CD1c-positive myeloid dendritic cell (primary cell): ENCODE measurements around the gene EVA1A.

Experiments
- DNase-seq: peaks from one replicate; pipeline ENCODE4 v3.0.0-alpha.2; 2016; ENCODE audit errors: extremely low spot score

EVA1A gene

DNA sequence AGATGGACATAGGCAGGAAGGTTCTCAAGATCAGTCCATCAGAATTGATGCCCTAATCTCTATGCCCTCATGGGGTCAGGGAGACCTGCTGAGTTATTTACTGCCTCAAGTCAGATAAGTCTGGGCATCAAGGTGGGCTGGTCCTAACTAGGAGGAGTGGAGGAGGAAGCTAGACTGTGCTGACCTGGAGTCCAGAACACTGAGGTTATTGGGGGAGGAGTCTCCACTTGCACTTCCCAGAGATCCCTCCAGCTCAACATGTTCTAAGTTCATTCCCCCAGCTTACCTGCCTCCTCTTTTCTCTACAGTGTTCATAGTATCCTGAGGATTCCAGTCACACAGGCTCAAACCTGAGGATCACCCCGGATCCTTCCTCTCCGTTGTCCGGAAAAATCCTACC, 19.3 kb downstream of the EVA1A start:
- no peak for DNase-seq

DNA sequence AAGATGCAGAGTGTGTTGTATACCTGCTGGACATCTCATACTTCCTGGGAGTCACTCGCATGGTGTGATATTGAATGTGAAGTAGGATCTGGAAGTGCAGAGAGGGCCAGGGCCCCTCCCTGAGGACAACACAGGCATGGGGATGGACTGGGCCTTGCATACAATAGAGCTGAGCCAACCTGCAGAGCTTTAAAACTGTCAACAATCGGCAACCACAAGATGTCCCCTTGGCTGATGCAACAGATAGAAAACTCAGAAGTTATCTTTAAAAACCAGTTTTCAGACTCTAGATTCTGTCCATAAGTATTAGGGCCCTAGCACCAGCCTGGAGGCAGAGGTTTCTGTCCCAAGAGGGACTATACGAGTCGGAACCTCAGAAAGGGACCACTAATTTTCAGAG, 19.7 kb downstream of the EVA1A start:
- DNase-seq, result no peak

DNA sequence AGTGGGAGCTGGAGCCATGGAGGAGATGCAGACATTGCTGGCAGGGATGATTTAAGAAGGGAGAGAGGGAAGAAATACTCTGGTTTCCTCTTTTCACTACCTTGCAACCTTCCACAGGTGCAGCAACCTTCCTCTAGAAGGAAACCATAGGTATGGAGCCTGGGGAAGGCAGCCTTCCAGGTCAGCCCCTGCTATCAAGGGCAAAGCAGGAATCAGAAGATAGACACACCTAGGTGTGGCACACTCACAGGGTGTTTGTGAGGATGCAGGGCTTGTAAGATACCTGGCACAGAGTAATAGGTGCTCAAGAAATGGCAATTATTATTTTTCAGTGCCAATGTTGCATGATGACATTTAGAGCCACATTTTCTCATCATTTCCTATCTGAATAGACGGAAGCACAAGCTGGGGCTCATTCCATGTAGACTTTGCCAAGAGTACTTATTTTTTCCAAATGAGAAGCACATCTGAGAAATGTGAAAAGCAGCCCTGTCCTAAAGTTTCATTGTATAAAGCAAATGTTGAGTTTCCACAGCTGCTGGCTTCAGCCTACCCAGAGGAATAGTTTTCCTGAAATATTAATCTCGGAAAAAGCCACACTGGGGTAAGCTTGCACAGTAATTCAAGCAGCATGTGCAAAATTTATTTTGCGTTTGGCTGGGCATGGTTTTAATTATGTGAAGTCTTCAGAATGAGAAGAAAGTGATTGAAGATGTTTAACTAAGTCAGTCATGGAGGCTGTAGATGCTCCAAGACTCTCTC, 20.6 kb downstream of the EVA1A start:
- no peak for DNase-seq

DNA sequence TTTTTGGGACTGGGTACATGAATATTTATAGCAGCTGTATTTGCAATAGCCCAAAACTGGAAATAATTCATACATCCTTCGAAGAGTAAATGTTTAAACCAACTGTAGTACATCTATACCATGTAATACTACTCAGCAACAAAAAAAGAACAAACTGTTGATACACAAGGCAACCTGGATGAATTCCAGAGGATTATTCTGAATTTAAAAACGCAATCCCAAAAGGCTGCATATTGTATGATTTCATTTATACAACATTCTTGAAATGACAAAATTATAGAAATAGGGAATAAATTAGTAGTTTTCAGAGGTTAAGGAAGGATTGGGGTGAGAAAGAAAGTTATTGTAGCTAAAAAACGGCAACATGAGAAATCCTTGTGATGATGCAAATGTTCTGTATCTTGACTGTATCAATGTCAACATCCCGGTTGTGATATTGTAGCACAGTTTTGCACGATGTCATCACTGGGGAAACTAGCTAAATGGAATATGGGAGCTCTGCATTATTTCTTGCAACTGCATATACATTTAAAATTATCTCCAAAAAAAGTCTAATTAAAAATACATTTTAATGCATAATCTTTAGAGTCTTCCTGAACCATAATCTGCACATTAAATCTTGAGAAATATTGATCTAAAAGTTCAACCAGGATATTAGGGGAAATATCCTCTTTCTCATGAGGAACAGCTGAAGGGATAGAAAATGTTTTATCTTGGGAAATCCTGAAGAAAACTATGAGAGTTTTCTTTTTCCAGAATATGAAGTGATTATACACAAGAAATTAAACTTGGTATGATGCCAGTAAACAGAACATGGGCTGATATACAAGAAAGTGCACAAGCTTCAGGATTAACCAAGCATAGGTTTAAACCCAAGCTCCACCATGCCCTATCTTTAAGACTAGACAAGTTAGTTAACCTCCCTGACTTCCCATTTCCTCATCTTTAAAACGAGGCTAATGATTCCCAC, 21.9 kb downstream of the EVA1A start:
- no peak for DNase-seq

DNA sequence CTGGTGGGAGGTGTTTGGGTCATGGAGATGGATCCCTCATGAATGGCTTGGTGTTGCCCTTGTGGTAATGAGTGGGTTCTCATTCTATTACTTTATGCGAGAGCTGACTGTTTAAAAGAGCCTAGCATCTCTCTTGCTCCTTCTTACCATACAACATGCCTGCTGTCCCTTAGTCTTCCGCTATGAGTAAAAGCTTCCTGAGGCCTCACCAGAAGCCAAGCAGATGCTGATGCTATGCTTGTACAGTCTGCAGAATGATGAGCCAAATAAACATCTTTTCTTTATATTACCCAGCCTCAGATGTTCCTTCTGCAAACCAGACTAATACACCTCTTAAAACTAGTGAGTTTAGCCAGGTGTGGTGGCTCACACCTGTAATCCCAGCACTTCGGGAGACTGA, 23.1 kb downstream of the EVA1A start:
- DNase-seq, result no peak

DNA sequence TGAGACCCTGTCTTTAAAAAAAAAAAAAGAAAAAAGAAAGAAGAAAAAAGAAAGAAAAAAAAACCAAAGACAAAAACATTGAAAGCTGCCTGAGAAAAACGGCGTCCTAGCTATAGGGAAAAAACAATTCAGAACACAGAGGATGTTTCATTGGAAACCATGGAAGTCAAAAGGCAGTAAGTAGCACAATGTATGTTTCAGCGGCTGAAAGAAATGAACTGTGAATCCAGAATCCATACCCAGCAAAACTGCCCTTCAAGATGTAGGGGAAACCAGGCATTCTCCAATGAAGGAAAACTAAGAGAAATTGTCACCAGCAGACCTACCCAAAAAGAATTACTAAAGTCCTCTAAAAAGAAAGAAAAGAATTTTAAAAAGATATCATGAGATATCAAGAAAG, 27.6 kb downstream of the EVA1A start:
- no peak for DNase-seq

DNA sequence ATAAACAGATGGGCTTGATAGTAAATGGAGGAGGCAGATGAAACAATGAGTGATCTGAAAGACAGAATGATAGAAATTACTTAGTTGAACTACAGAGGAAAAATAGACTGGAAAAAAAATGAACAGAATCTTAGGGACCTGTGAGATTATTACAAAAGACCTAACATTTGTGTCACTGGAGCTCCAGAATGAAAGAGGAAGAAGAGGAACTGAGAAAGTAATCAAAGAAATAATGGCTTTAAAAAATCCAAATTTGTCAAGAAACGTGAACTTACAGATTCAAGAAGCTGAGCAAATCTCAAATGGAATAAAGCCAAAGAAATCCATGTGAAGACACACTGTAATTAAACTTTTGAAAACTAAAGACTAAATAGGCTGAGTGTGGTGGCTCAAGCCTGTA, 28.3 kb downstream of the EVA1A start:
- no peak for DNase-seq

DNA sequence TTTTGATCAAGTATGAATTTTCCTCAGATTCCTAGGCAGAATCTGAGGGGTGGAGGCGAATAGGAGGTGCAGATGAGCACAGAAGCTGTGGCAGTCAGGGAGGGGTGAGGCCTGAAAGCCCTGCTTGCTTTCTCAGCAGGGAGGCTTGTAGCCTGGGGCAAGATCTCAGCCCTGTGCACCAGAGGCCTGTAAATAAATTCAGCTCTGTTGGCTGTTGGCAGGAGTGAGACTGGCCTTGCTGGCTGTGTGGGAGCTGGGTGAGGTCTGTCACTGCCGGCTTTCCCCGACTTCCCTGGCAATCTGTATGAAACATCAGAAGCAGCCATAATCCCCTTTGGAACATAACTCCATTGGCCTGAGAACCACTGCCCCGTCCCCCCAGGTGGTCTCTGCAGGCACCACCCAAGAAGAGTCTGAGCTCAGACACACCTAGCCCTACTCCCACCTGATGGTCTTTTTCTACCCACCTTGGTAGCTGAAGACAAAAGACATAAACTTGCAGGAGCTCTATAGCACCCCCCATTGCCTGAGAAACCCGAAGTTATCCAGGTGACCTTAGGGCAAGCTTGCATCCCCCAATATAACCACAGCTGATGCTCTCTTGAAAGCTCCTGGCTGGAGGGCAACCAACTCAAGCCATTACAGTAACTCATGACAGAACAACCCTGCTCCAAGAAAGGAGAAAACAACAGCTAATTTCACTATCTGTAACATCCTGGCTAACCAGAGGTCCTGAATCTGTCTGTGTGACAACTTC, 32.3 kb downstream of the EVA1A start:
- DNase-seq, result no peak

DNA sequence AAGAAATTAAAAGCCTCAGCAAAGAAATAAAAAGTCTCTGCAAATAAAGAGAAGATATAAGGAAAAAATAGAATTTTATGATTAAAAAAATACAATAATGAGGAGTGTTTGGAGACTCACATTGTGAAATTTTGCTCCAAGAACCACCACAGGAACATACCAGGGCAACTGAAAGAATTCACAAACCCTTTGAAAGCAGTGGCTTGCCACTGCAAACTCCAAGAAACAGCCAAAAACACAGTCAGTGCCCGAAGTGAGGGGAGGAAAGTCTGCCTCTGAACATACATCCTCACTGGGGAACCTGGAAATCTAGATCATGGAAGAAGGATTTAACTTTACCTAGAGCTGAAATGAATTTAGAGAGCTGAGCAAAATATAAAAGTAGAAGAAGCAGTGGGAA, 33.1 kb downstream of the EVA1A start:
- DNase-seq, result no peak

DNA sequence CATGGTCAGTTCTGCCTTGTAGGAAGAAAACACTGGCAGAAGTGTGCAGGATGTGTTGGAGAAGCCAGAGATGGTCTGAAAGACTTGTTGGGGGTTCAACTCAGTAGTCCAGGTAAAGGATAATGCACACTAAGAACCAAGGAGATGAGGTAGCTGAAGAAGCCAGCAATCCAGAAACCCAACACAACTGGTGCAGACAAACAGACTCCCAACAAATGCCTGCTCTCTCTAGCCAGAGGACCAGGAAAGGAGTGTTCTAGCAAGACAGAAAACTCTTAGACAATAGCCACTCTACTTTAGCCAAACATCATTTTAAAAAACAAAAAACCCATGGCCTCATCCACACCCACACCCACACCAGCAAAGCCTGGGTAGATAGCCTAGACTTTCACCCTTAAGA, 33.9 kb downstream of the EVA1A start:
- DNase-seq, result no peak

DNA sequence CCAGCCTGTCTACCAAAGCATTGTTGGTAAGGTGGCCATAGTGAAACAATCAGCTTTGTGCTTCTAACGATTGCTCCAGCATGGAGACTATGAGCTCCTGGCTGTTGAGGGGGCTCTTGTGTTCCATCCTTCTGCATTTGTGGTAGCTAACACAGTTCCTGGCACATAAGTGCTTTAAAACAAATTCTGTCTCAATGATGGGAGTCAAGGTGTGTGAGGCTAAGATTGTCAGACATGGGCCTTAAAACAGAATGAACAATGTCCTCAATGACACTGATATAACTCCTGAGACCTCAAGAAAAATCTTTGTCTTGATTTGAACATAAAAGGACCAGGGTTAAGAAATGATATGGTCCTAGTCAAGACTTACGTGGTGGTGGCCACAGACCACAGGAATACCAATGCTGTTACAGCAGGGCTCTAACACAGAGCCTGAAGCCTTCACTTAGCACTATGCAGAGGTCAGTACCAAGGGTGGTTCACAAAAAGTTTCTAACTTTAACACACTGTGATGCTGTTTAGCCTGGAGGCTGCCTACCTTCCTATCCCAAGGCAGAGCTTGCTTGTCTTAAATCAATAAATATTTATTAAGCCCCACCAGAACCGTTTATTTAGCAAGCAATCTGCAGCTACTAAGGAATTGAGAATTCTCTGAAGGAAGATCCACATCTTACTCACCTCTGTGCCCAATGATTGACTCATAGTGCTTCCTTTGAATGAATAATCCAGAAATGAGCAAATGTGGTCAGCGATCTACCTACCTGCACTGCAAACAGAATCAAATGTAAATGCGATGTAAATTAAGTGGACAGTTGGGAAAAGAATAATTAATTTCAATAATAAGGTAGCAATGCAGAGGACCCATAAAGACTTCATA, 35.1 kb downstream of the EVA1A start:
- no peak for DNase-seq

DNA sequence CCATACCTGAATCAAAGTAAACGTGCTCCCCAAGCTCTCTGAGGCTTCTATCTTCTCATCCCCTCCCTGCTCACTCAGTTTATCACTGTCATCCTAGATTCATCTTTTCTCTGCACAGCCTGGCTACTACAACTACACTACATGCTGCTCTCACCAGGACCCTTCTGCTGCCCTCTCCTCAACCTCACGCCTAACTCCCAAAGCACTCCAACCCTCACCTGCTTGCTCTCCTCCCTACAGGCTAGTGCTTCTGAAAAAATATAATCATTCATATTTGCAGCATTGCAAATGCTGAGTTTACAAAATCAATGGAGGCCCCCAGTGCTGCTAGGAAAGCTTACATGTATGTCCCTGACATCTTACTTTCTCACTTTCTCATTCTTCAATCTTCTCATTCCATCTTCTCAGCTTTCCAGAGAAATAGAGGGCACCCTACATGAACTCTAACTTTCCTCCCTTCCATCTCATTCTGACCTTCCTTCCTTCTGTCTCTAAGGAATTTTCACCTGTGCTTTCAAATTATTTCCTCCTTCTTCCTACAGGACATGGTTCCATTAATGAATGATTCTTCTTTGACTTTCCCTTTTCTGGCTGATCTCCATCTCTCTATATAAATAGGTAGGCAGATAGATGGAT, 36.3 kb downstream of the EVA1A start:
- no peak for DNase-seq

DNA sequence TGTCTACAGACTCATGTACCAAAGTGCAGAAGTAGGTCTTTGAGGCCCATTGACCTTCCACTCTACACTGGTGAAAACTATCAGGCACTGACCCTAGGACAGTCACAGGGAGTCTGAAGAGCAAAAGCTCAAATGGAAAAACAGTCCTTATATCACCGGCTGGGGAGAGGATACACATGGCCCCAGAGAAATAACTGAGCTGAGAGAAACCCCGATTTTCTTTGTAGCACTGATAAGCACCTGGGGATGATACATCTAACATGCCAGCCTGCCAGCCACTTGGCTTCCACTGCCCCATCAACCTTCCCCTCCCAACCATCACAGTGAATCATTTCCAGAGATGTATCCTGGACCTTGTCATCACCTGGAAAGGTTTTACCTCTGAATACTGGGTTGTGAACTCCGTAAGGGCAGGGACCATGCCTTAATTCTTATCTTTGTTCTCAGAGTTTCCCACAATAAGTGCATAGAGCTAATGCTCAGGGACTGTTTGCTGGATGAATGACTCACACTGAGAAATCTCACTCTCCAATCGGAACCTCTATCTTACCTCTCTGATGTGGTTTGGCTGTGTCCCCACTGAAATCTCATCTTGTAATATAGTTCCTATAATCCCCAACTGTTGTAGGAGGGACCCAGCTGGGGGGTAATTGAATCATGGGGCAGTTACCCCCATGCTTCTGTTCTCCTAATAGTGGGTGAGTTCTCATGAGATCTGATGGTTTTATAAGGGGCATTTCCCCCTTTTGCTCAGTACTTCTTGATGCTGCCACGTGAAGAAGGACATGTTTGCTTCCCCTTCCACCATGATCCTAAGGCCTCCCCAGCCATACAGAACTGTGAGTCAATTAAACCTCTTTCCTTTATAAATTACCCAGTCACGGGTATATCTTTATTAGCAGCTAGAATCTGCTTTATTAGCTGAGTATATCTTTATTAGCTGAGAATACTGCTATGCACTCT, 37.1 kb downstream of the EVA1A start:
- no peak for DNase-seq

DNA sequence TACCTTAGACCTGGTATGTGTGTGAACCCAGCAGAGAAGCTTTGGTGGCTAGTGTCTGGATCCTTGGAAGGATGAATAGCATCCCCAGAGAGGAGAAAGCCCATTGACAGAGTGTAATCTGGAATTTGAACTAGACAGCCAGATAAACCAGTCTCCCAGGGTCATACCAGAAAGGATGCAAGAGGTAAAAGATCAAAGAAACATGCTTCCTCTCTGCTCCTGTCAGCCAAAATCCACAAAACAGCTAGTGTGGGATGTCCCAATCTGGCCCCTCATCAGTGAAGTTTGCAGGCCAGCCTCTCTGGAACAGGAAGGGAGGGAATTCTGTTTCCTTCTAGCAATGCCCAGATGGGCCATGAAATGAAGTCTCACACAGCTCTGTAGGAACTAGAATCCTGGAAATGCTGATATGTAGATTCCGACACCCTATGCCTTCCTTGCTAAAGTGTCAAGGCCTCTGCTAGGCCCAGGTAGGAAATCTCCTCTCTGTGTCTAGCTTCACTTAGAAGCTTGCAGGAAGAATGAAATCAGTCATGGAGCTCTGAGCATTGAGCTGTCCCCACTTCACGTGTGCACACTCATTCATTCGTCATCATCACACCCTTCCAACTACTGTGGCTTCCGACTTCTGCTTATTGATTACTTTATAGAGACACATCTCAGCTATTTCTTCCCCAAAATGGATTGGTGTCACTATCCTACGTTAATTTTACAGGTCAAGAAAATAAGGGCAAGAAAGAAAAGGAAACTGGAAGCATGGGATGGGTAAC, 38.0 kb downstream of the EVA1A start:
- no peak for DNase-seq

DNA sequence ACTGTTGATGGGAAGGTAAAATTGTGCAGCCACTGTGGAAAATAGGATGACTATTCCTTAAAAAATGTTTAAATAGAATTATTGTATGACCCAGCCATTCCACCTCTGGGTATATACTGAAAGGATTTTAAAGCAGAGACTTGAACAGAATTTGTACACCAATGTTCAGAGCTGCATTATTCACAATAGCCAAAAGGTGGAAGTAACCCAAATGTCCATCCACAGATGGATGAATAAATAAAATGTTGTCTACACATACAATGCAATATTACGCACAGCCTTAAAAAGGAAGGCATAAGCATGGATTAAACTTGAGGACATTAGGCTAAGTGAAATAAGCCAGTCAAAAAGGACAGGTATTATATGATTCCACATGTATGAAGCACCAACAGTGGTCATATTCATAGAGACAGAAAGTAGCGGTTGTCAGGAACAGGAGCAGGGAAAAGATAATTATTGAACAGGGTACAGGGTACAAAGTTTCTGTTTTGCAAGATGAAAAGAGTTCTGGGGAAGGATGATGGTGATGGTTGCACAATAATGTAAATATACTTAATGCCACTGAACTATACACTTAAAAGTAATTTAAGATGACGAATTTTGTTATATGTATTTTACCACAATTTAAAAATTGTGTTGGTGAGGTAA, 39.4 kb downstream of the EVA1A start:
- DNase-seq, result no peak

DNA sequence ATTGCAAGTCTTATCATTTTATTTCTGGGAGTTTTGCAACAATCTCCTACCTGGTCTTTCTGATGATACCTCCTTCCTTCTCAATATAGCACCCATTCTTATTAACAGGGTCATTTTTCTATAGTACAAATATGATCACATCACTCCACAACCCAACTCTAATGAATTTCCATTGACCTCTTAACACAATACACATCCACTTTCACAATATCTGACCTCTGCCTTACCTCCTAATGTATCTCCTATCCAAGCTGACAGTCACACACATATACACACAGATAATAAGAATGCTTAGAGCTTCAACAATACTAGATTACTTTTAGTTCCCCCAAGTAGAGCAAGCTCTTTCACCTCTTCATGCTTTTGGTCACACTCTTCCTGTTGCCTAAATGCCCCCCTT, 40.9 kb downstream of the EVA1A start:
- no peak for DNase-seq

DNA sequence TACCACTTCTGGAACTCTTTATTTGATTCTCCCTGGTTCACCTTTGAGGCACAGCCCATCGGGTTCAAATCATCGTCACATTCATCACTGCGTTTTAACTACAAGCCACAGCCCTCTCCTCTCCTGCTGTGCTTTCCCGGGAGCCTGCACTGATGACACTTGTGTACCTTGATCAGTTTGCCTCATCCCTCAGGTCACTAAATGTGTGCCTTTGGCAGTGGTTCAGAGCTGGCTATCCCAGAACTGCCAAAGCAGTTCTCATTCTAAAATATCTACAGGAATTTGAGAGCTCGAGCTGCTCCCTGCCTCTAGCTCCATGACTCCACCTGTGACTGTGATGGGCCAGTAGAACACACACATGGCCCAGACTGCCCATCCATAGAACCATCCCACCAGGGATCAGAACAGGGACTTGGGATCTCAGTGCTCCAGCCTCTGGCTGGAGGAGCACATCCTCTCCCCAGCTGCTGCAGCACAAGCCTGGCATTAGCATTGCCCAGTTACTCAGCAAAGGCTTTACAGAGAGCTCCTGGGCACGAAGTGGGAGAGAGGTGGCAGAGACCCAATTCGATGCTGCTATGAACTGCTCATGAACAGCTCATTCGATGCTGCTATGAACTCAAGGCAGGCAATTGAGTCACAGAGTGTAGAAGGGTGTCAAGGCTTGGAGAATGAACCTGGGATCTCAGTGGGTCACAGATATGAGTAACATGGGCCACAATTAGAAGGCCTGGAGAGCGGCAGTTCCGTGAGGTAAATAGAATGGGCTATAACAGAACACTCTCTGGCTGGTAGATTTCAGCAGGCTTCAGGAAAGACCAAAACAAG, 41.9 kb downstream of the EVA1A start:
- no peak for DNase-seq
